GM21619 (cell line): ENCODE data around the gene BCORL1.

ENCODE experiments used
- ATAC-seq: cut with Tn5 transposase; IDR thresholded peaks from one replicate; pipeline ENCODE4 v1.9.1; 2021; ENCODE audit not compliant: unreplicated experiment

Gene BCORL1

DNA sequence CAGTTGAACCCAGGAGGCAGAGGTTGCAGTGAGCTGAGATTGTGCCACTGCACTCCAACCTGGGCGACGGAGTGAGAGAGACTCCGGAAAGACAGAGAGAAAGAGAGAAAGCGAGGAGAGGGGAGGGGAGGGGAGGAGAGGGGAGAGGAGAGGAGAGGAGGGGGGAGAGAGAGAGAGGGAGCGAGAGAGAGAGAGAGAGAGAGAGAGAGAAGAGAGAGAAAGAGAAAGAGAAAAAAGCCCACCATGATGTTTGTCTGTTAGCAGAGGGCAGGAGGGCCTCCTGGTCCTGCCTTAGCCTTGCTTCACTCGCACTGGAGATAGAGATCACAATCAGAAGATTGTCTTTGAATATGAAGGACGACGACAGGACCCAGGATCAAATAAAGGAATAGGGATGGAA lies 18.7 kb upstream of the BCORL1 start:
- ATAC-seq, result no peak

DNA sequence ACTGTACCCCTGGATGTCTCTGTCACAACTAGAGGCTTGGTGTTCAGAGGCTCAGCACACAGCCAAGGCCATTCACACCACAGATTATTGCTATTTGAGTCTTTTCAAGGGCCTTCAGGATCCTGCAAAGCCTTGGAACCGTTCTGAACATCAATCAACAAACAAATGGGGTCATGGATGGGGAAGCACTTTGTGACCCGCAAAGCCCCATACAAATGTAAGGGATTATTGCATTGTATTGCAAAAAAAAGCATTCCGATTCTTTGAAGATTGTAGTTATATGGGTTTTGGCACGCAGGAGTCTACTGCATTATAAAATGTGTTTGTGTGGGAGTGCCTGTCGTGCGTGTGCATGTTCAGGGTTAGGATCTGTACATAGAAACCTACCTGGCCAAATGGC lies 17.3 kb upstream of the BCORL1 start:
- no peak for ATAC-seq

GRCh38 chrX:129968968-129969367 lies 13.5 kb upstream of the BCORL1 start:
- no peak for ATAC-seq

GRCh38 chrX:129976441-129976840 lies 6.0 kb upstream of the BCORL1 start:
- ATAC-seq, result no peak

DNA sequence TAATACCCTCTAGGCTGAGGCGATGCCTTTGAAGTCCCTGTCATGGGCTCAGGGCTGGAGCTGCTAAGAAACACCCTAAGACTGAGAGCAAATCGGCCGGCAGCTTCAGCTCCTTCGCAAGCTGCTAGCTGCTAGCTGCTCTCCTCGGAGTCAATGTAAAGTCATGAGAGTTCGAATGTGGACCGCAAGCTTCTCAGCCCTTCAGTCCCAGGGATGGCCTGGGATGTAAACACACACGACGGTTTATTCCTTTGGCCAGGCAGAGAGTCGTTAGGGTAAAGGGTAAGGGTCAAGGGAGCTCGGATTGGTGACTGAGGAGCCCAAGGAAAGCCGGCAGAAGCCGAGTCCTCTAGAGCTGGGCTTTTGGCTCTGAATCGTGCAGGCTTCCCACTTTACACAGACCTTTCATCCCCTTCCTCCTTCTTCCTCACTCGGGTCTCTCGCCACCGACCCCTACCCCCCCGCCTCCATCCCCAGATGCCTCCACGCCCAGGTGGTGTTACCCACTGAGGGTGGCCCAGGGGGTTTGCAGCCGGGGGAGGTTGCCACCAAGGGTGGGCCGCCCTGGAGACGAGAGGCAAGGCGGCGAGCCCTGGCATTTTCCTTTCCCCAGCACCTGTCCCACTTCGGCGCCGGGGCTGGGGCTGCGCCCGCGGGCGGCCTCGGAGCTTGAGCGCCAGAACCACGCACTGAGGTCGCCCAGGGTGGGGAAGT lies 3.1 kb upstream of the BCORL1 start:
- no peak for ATAC-seq

- ATAC-seq, result no peak
Measured at GRCh38 chrX:129980001-129980401, 2.4 kb upstream of the BCORL1 start.

DNA sequence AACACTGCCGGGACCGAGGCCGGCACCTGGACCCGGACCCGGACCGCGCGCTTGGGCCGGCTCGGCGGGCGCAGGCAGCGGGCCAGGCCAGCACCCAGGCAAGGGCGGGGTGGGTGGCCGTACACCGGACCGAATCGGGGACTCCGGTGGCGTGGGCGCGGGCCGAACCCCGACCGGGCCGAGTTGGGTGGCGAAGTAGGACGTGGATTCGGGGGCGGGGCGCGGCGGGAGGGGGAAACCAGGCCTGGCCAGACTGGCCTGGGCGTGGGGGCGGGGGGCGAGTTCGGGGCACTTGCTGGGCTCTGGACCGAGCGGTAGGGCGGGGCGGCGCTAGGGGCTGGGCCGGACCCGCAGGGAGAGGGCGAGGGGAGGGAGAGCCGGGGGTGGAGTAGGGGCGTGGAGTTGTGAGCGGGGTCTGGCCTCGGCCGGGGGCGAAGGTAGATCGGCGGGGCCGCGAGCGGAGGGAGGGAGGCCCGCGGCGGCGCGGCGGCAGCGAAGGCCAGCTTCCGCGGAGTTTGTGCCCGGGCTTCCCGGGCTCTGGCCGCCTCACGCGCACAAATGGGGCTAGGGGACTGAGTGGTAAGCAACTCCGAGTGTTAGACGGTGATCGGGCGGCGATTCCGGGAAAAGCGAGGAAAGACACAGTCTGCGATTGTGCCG lies 1.8 kb upstream of the BCORL1 start:
- no peak for ATAC-seq

DNA sequence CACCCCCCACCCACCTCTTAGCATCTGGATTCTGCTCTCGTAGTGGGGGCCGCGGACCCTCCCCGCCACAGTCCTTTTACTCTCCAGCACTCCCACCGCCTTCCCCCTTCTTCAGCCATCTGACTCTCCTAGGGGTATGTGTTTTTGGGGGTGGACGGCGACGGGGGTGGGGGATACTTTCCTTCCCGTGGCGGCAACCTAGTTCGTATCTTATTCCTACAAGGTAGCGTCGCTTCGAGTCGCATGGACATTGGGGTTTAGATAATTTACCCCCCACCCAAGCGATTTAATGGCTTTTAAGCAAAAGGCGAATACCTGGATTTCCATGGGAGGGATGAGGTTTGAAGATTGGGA lies 1.3 kb upstream of the BCORL1 start:
- no peak for ATAC-seq

GRCh38 chrX:129981752-129982299 lies 609 bp upstream of the BCORL1 start:
- ATAC-seq, result no peak

DNA sequence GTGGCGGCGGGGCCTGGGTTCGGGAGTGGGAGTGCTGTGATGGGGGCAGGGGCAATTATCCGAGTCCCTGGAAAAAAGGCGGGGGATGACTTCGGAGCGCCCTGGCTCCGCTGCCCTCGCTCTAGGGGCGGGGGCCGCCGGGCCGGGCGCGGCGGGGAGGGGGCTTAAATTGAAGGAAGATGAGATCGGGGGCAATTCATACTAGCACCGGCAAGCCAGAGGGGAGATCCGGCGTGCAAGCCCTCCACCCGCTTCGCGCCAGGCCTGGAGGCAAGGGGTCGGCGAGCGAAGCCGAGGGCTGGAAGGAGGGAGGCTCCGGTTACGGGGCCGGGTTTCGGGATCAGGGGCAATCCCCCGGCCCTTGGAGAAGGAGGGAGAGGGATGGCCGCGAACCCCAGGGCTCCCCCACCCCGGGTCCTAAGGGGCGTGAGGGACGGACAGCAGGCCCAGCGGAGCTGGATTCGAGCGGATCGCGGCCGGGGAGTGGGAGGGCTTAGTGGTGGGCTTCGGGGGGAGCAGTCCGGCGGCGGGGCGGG lies 1.2 kb downstream of the BCORL1 start:
- ATAC-seq, result no peak

DNA sequence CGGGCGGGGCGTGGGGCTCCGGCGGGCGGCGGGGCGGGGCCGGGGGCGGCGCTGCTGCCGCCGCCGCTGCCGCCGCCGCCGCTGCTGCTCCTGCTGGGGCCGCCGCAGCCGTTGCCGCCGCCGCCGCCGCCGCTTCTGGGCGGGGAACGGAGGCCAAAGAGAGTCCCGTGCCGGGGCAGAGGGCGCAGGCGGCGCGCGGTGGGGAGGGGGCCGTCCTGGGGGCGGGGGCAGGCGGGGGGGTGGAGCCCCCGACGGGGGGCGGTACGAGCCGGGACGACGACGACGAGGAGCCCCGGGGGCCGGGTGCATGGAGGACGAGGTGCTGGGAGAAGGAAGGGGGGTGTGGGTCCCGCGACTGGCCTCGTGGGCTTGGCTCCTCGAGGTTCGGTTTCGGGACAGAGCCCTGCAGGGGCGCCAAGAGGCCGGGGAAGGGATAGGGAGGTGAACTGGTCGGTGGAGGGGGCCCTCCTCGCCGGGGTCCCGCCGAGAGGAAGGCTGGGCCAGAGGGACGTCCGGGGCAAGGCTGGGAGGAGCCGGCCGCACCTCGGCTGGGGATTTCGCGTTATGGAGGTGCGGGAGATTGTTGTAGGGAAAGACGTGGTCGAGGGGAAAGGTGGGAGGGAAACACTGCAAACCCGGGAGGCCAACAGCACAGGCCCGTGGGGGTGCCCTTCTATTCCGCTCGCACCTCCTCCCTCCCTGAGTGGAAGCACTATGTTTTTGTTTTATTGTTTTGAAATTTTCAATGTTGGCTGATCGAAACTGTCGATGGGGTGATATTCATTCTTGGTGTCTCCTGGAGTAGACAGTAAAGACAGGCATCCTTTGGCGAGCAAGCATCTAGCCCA lies 1.9 kb downstream of the BCORL1 start:
- ATAC-seq, result no peak

DNA sequence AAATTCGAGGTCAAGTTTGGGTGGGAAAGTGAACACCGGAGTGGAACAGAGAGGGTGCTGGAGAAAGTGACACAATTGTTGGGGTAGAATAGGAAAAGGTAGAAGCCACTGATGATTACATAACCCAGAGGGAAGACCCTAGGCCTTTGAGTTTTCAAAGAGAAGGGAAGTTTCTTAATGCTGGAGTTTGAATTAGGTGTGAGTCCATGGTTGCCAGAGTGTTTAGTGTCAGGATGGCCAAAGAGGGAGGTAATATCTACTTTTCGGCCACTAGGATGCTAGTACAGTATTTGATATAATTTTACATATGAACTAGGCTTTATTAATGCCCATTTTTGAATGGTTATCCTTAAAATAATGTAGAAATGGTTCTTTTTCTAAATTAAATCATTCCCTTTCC lies 5.4 kb downstream of the BCORL1 start:
- ATAC-seq, result no peak

DNA sequence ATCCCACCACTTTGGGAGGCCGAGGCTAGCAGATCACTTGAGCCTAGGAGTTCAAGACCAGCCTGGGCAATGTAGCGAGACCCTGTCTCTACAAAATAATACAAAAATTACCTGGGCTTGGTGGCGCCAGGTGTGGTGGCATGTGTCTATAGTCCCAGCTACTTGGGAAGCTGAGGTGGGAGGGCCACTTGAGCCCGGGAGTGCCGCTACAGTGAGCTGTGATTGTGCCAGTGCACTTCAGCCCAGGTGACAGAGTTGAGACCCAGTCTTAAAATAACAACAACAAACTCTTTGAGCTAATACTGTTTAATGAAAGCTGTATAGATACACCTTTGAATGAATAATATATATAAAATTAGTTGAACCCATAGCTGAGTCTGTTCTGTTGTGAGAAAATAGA lies 9.7 kb downstream of the BCORL1 start:
- ATAC-seq, result no peak

- no peak for ATAC-seq
Measured at GRCh38 chrX:129996120-129996519, 13.7 kb downstream of the BCORL1 start.

GRCh38 chrX:129997086-129997485 lies 14.7 kb downstream of the BCORL1 start:
- no peak for ATAC-seq

DNA sequence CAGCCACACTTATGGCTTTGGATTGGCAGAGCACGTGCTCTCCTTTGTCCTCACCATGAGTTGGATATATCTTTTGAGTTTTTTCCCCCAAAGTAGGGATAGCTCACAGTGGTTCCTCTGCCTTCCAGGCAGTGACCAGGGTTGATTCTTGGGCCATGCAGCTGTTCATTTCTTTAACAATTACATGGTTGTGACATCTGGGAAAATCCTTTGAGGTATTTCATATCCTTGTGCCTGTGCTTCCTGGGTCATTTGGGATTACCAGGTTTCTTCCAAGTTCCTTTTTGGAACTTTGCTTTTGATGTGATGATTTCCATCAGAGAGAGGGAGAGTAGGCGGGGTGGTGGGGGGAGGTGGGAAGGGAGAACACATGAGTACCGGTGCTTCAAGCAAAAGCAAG lies 15.6 kb downstream of the BCORL1 start:
- ATAC-seq, result no peak

GRCh38 chrX:130001893-130002292 lies 19.5 kb downstream of the BCORL1 start:
- ATAC-seq, result no peak

DNA sequence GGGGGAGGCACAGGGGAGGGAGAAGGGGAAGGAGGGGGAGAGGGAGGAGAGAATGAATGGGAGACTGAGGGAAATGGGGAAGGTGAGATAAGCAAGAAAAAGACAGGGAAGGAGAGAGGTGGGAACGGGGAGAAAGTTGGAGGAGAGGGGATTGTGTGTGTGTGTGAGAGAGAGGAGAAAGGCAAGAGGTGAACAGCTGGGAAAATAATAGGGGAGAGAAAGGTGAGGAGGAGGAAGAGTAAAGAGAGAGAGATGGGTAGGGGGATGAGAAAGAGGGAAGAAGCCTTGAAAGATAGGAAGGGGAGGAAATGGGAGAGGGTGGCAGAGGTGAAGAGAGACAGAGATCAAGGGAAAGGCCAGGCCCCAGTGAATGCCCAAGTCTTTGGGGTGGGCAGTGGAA lies 20.1 kb downstream of the BCORL1 start:
- no peak for ATAC-seq

- ATAC-seq, result no peak
Measured at GRCh38 chrX:130005089-130005807, 22.8 kb downstream of the BCORL1 start.

- ATAC-seq, result no peak
Measured at GRCh38 chrX:130009658-130010223, 27.3 kb downstream of the BCORL1 start.

DNA sequence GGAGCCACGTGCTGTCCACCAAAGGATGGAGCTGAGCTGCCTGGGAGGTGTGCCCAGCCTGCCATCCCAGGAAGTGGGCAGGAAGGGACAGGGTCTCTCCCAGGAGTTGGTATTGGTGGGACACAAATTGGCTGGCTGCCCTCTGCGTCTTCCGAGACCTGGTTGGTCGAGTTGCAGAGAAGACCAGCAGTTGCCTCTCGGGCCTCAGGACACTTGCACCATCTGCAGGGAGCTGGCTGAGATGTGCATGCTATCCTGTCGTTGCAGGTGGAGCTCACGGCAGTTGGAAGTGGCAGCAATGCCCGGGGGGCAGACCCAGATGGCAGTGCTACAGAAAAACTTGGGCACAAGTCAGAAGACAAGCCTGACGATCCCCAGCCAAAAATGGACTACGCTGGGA lies 30.2 kb downstream of the BCORL1 start:
- ATAC-seq, result no peak
